Karpas-422 (cell line): Measurements from ENCODE around the gene BACH2. TPM values are rescaled to one million over a fixed set of nuclear protein-coding genes. Genes with fewer than 3 reads are reported as not detected.

Experiments
- DNase-seq: peaks from one replicate; pipeline ENCODE4 v3.0.0-alpha.2; 2015
- H2AFZ ChIP-seq: fragments of 200-600 bp; sonication (generic); 2 replicates; pipeline ENCODE4 v1.6.1; 2014; ENCODE audit warnings: antibody characterized with exemption, low read length, mixed read lengths
- H3K27ac ChIP-seq: fragments of 200-600 bp; sonication (generic); 2 replicates; pipeline ENCODE4 v1.5.1; 2014; ENCODE audit warnings: mild to moderate bottlenecking, low read length, moderate library complexity
- H3K27me3 ChIP-seq: fragments of 200-600 bp; sonication (generic); 2 replicates; pipeline ENCODE4 v1.6.1; 2014; ENCODE audit warnings: low read length, mixed read lengths
- H3K36me3 ChIP-seq: fragments of 200-600 bp; sonication (generic); 2 replicates; pipeline ENCODE4 v1.6.1; 2014; ENCODE audit warnings: low read length, mixed read lengths; ENCODE audit not compliant: insufficient read depth
- H3K4me1 ChIP-seq: fragments of 200-600 bp; sonication (generic); 2 replicates; pipeline ENCODE4 v1.6.1; 2014; ENCODE audit warnings: mild to moderate bottlenecking, low read length, mixed read lengths
- H3K4me2 ChIP-seq: fragments of 200-600 bp; sonication (generic); 2 replicates; pipeline ENCODE4 v1.6.1; 2014; ENCODE audit warnings: low read length, low read depth, mild to moderate bottlenecking; ENCODE audit not compliant: poor library complexity, severe bottlenecking
- H3K4me3 ChIP-seq: fragments of 200-600 bp; sonication (generic); 2 replicates; pipeline ENCODE4 v1.5.1; 2014; ENCODE audit warnings: mild to moderate bottlenecking, antibody characterized with exemption, low read length, mixed read lengths
- H3K79me2 ChIP-seq: fragments of 200-600 bp; sonication (generic); 2 replicates; pipeline ENCODE4 v1.6.1; 2014; ENCODE audit warnings: mild to moderate bottlenecking, low read length, mixed read lengths
- H3K9ac ChIP-seq: fragments of 200-600 bp; sonication (generic); 2 replicates; pipeline ENCODE4 v1.6.0; 2014; ENCODE audit warnings: low read length
- H3K9me2 ChIP-seq: fragments of 200-600 bp; sonication (generic), shearing (Covaris generic); replicated peaks from 2 replicates; pipeline ENCODE4 v1.6.0; 2014; ENCODE audit warnings: mild to moderate bottlenecking, low read length, moderate library complexity; ENCODE audit not compliant: insufficient read depth
- H3K9me3 ChIP-seq: fragments of 300-700, 200-600 bp; sonication (generic); 2 replicates; pipeline ENCODE4 v1.6.1; 2014; ENCODE audit warnings: low read length, mixed read lengths
- H4K20me1 ChIP-seq: fragments of 200-600 bp; sonication (generic); 2 replicates; pipeline ENCODE4 v1.6.1; 2014; ENCODE audit warnings: mild to moderate bottlenecking, antibody characterized with exemption, low read length, low read depth; ENCODE audit not compliant: insufficient read depth
- total RNA-seq: library from RNA; depleted of rRNA; stranded (reverse); fragments of >200 nt; shearing (Covaris generic); gene quantifications from 2 replicates; pipeline ENCODE4 v1.2.3, GENCODE V29; 2014; ENCODE audit warnings: low replicate concordance

The BACH2 gene
- total RNA-seq, 1 experiment from 2014 or later, result 3.2 TPM

GRCh38 chr6:90204327-90205056, 92.2 kb downstream of the BACH2 start:
- H3K4me3 ChIP-seq, result no peak overlapping the region
- H3K4me1 ChIP-seq, result no peaks in the 10 kb centered on the region
- no peak overlapping the region for H3K9ac ChIP-seq
- no peak for DNase-seq
- no peaks in the 10 kb centered on the region for H3K36me3 ChIP-seq
- H3K27ac ChIP-seq, result no peak overlapping the region
- H3K79me2 ChIP-seq, result no peaks in the 10 kb centered on the region
- no peaks in the 10 kb centered on the region for H3K9me2 ChIP-seq
- H3K27me3 ChIP-seq, result no peaks in the 10 kb centered on the region
- no peaks in the 10 kb centered on the region for H3K9me3 ChIP-seq
- no peak overlapping the region for H3K4me2 ChIP-seq
- H2AFZ ChIP-seq, result no peak overlapping the region
- H4K20me1 ChIP-seq, result no peaks in the 10 kb centered on the region

- no peaks in the 10 kb centered on the region for H4K20me1 ChIP-seq
- no peaks in the 10 kb centered on the region for H3K36me3 ChIP-seq
- H3K27ac ChIP-seq, result no peak overlapping the region
- H3K4me1 ChIP-seq, result no peaks in the 10 kb centered on the region
- no peak overlapping the region for H3K4me3 ChIP-seq
- H3K27me3 ChIP-seq, result no peaks in the 10 kb centered on the region
- no peaks in the 10 kb centered on the region for H3K79me2 ChIP-seq
- no peaks in the 10 kb centered on the region for H3K9me3 ChIP-seq
- DNase-seq, result no peak
- no peak overlapping the region for H3K9ac ChIP-seq
- H3K4me2 ChIP-seq, result no peak overlapping the region
- H3K9me2 ChIP-seq, result no peaks in the 10 kb centered on the region
- no peak overlapping the region for H2AFZ ChIP-seq
Observed at GRCh38 chr6:90203672-90204071, 93.0 kb downstream of the BACH2 start.

- DNase-seq, result no peak
- H3K9ac ChIP-seq, result no peak overlapping the region
- H3K9me3 ChIP-seq, result no peaks in the 10 kb centered on the region
- no peak overlapping the region for H2AFZ ChIP-seq
- H3K36me3 ChIP-seq, result no peaks in the 10 kb centered on the region
- no peak overlapping the region for H3K4me2 ChIP-seq
- no peak overlapping the region for H3K27ac ChIP-seq
- no peaks in the 10 kb centered on the region for H4K20me1 ChIP-seq
- no peak overlapping the region for H3K4me3 ChIP-seq
- H3K9me2 ChIP-seq, result no peaks in the 10 kb centered on the region
- no peaks in the 10 kb centered on the region for H3K79me2 ChIP-seq
- H3K27me3 ChIP-seq, result no peaks in the 10 kb centered on the region
- H3K4me1 ChIP-seq, result peaks cover 9% of the 10 kb centered on the region
Observed at GRCh38 chr6:90202156-90202555, 94.5 kb downstream of the BACH2 start.

DNA sequence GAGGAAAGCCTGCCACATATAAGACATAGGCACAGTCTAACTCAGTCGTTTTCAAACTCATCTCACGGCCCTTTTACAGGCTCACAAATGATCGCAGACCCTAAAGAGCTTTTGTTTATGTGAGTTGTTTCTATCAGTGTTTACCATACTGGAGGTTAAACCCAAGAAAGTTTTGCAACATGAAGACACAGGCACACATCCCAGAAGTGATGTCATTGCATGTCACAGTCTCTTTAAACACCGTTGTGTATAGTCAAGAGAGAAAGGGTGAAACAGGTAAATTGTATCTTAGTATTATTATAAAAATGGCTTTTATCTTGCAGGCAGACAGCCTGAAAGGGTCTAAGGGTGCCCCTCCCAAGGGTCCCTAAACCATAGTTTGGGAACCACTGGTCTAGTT, 96.7 kb downstream of the BACH2 start:
- no peaks in the 10 kb centered on the region for H3K9me2 ChIP-seq
- no peak overlapping the region for H3K27ac ChIP-seq
- H2AFZ ChIP-seq, result no peak overlapping the region
- no peak for DNase-seq
- no peaks in the 10 kb centered on the region for H3K9me3 ChIP-seq
- no peaks in the 10 kb centered on the region for H3K36me3 ChIP-seq
- no peaks in the 10 kb centered on the region for H4K20me1 ChIP-seq
- no peaks in the 10 kb centered on the region for H3K79me2 ChIP-seq
- peaks cover 9% of the 10 kb centered on the region for H3K4me1 ChIP-seq
- H3K9ac ChIP-seq, result no peak overlapping the region
- no peak overlapping the region for H3K4me3 ChIP-seq
- H3K27me3 ChIP-seq, result no peaks in the 10 kb centered on the region
- H3K4me2 ChIP-seq, result no peak overlapping the region

GRCh38 chr6:90198758-90199425, 97.8 kb downstream of the BACH2 start:
- DNase-seq, result no peak
- Histone ChIP-seq H3K9me3 (no peaks in the 10 kb centered on the region), H3K27ac (no peak overlapping the region), H2AFZ (no peak overlapping the region), H4K20me1 (no peaks in the 10 kb centered on the region), H3K4me3 (no peak overlapping the region), H3K79me2 (no peaks in the 10 kb centered on the region), H3K27me3 (no peaks in the 10 kb centered on the region), H3K9ac (no peak overlapping the region), H3K4me1 (peaks cover 9% of the 10 kb centered on the region), H3K4me2 (no peak overlapping the region), H3K36me3 (no peaks in the 10 kb centered on the region), H3K9me2 (no peaks in the 10 kb centered on the region)

- no peaks in the 10 kb centered on the region for H3K9me2 ChIP-seq
- no peaks in the 10 kb centered on the region for H3K27me3 ChIP-seq
- no peak overlapping the region for H3K27ac ChIP-seq
- H3K4me3 ChIP-seq, result no peak overlapping the region
- no peak overlapping the region for H3K4me2 ChIP-seq
- H4K20me1 ChIP-seq, result no peaks in the 10 kb centered on the region
- no peak overlapping the region for H2AFZ ChIP-seq
- H3K36me3 ChIP-seq, result no peaks in the 10 kb centered on the region
- DNase-seq, result peak; percentile 61
- H3K9ac ChIP-seq, result no peak overlapping the region
- H3K79me2 ChIP-seq, result no peaks in the 10 kb centered on the region
- H3K9me3 ChIP-seq, result no peaks in the 10 kb centered on the region
- peaks cover 9% of the 10 kb centered on the region for H3K4me1 ChIP-seq
Observed at GRCh38 chr6:90197854-90198496, 98.7 kb downstream of the BACH2 start.

- Histone ChIP-seq H3K9ac (no peak overlapping the region), H3K4me1 (peaks cover 17% of the 10 kb centered on the region), H4K20me1 (no peaks in the 10 kb centered on the region), H3K9me2 (no peaks in the 10 kb centered on the region), H3K9me3 (no peaks in the 10 kb centered on the region), H3K27ac (no peak overlapping the region), H3K27me3 (no peaks in the 10 kb centered on the region), H2AFZ (no peak overlapping the region), H3K79me2 (no peaks in the 10 kb centered on the region), H3K4me3 (no peak overlapping the region), H3K4me2 (no peak overlapping the region), H3K36me3 (no peaks in the 10 kb centered on the region)
- DNase-seq, result no peak
Observed at GRCh38 chr6:90195094-90195829, 101.4 kb downstream of the BACH2 start.

DNA sequence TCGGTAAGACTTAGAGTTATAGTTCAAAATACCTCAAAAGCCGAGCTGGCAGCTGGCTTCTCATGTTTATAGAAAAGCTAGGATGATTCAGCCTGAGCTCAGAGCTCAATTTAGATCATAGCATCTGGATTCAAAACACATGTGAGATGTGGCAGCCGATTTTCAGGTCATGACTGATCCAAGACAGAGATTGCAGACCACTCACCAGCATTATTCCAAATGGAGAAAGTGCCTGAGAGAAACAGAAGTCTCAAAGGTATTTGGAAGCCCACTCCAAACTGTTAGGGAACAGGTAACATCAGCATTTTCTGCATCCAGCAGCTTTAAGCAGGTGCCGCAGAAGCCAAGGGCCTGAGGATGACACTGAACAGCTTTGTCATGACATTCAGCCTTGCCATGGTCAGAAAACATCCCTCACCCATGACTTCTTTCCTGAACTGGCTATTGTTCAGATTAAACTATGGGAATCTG, 102.2 kb downstream of the BACH2 start:
- Histone ChIP-seq H3K4me1 (peaks cover 17% of the 10 kb centered on the region), H3K4me2 (no peak overlapping the region)

More for the DNA sequence above, 102.2 kb downstream of the BACH2 start:
- H4K20me1 ChIP-seq, result no peaks in the 10 kb centered on the region
- no peaks in the 10 kb centered on the region for H3K36me3 ChIP-seq
- no peak for DNase-seq
- no peaks in the 10 kb centered on the region for H3K79me2 ChIP-seq
- no peaks in the 10 kb centered on the region for H3K9me2 ChIP-seq
- H2AFZ ChIP-seq, result no peak overlapping the region
- H3K9ac ChIP-seq, result no peak overlapping the region
- H3K27me3 ChIP-seq, result no peaks in the 10 kb centered on the region
- H3K4me3 ChIP-seq, result no peak overlapping the region
- no peaks in the 10 kb centered on the region for H3K9me3 ChIP-seq
- no peak overlapping the region for H3K27ac ChIP-seq
